Nephron (organoid): Measurements from ENCODE around the gene BRICD5.

Experiments used
- H3K27ac Mint-ChIP-seq, 3 experiments: 2 replicates each; pipeline ENCODE4 v1.8.0; 2020; ENCODE audit warnings: mixed read lengths in 3 of 3, mild to moderate bottlenecking in 2 of 3, moderate library complexity in 1 of 3
- H3K27me3 Mint-ChIP-seq: 2 replicates; pipeline ENCODE4 v1.8.0; 2021; ENCODE audit warnings: low read depth, mild to moderate bottlenecking, moderate library complexity, mixed read lengths
- H3K36me3 Mint-ChIP-seq: 2 replicates; pipeline ENCODE4 v1.8.0; 2020; ENCODE audit warnings: low read depth, mixed read lengths
- H3K4me1 Mint-ChIP-seq: 2 replicates; pipeline ENCODE4 v1.8.0; 2020; ENCODE audit warnings: mixed read lengths
- H3K4me3 Mint-ChIP-seq, 3 experiments: 2 replicates each; pipeline ENCODE4 v1.8.0; 2020; ENCODE audit warnings: mild to moderate bottlenecking in 3 of 3, mixed read lengths in 3 of 3, moderate library complexity in 2 of 3
- H3K9me3 Mint-ChIP-seq: 2 replicates; pipeline ENCODE4 v1.8.0; 2020; ENCODE audit warnings: mixed read lengths
- CTCF ChIP-seq, 3 experiments: fragments of 200-600 bp; sonication (generic); IDR thresholded peaks; one replicate each; pipeline ENCODE4 v1.5.0; 2021; ENCODE audit warnings: antibody characterized with exemption in 3 of 3; ENCODE audit not compliant: unreplicated experiment in 3 of 3

BRICD5 gene

GRCh38 chr16:2231016-2231931 lies 20.6 kb upstream of the BRICD5 start:
- peaks cover 14% of the 10 kb centered on the region for H3K27me3 Mint-ChIP-seq
- no peak overlapping the region for H3K4me3 Mint-ChIP-seq
- H3K9me3 Mint-ChIP-seq, result no peaks in the 10 kb centered on the region
- H3K36me3 Mint-ChIP-seq, result peaks cover 4% of the 10 kb centered on the region
- no peaks in the 10 kb centered on the region for H3K4me1 Mint-ChIP-seq
- H3K27ac Mint-ChIP-seq, result no peak overlapping the region
- TF ChIP-seq CTCF (IDR thresholded peaks at IDR 0.05; ENCODE audit: unreplicated experiment in 3 of 3), result no peak

GRCh38 chr16:2230376-2230775 lies 19.7 kb upstream of the BRICD5 start:
- Mint-ChIP-seq H3K4me3 (no peak overlapping the region), H3K27me3 (peaks cover 5% of the 10 kb centered on the region), H3K9me3 (no peaks in the 10 kb centered on the region), H3K36me3 (peaks cover 4% of the 10 kb centered on the region), H3K27ac (no peak overlapping the region), H3K4me1 (no peaks in the 10 kb centered on the region)
- TF ChIP-seq CTCF (IDR thresholded peaks at IDR 0.05; ENCODE audit: unreplicated experiment in 3 of 3), result no peak

GRCh38 chr16:2229632-2230250 lies 19.1 kb upstream of the BRICD5 start:
- Mint-ChIP-seq H3K27ac (no peak overlapping the region), H3K4me1 (no peaks in the 10 kb centered on the region), H3K27me3 (no peaks in the 10 kb centered on the region), H3K4me3 (no peak overlapping the region), H3K9me3 (no peaks in the 10 kb centered on the region), H3K36me3 (peaks cover 4% of the 10 kb centered on the region)
- no peak for TF ChIP-seq CTCF (IDR thresholded peaks at IDR 0.05; ENCODE audit: unreplicated experiment in 3 of 3)

GRCh38 chr16:2229091-2229490 lies 18.4 kb upstream of the BRICD5 start:
- TF ChIP-seq CTCF (IDR thresholded peaks at IDR 0.05; ENCODE audit: unreplicated experiment in 3 of 3), result no peak
- no peak overlapping the region for H3K27ac Mint-ChIP-seq
- no peaks in the 10 kb centered on the region for H3K27me3 Mint-ChIP-seq
- no peaks in the 10 kb centered on the region for H3K4me1 Mint-ChIP-seq
- H3K4me3 Mint-ChIP-seq, result no peak overlapping the region
- no peaks in the 10 kb centered on the region for H3K9me3 Mint-ChIP-seq
- H3K36me3 Mint-ChIP-seq, result peaks cover 4% of the 10 kb centered on the region

GRCh38 chr16:2228161-2228824 lies 17.6 kb upstream of the BRICD5 start:
- Mint-ChIP-seq H3K4me1 (no peaks in the 10 kb centered on the region), H3K4me3 (no peak overlapping the region), H3K27me3 (no peaks in the 10 kb centered on the region), H3K36me3 (peaks cover 4% of the 10 kb centered on the region), H3K9me3 (no peaks in the 10 kb centered on the region), H3K27ac (no peak overlapping the region)
- no peak for TF ChIP-seq CTCF (IDR thresholded peaks at IDR 0.05; ENCODE audit: unreplicated experiment in 3 of 3)
